ENCODE results near the gene CLP1.
"Not testable (repeated sequence)": the region's sequence is repeated elsewhere in the genome, so short reads cannot be mapped to it uniquely, and the experiment has no call there.

CLP1 gene

DNA sequence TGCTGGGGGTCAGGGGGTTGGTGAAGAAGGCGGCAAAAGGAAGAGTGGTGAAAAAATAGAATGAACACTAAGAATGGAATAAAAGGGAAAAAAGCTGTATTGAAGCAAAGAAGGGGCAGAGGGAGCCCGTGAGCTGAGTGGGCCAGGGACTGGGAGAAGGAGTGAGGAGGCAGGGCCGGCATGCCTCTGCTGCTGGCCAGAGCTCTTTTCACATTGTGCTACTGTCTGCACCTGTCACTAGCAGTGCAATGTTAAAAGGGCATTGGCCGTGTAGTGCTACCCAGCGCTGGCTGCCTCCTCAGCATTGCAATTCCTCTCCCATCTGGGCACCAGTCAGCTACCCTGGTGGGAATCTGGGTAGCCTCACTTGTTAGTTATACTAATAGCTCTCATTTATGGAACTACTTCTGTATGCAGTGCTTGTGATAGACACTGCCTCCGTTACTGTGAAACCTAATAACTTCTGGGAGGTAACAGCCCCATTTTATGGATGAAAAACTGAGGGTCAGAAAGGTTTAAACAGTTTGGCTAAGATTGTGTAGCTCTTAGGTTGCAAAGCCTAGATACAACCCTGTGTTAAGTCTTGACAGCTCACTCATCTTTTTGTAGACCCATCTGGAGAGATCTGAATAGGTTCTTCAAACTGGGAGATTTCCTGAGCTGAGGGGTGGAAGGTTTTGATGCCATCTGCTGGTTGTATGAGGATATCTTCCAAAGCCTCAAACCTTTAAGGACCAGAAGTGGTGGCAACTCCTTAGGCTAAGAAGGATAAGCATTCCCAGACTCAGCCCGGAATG is 16.4 kb upstream of the CLP1 start:
- no peak for DNase-seq

DNA sequence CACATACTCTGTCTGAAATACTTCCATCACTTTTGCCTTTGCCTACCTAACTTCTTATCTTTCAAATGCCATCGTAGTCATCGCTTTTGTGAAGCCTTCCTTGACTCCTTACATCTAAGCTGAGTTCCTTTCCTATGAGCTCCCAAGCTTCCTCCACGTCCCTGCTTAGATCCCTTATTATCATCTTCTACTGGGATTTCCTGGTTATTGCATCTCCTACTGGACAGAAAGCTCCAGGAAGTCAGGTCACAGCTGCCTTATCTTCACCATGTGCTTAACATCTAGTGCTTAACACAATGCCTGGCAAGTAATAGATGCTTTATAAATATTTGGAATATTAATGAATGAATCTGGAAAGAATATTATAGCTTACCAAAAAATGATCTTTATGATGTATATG is 13.8 kb upstream of the CLP1 start:
- DNase-seq = no peak

GRCh38 chr11:57644748-57645688 is 12.5 kb upstream of the CLP1 start:
- DNase-seq = peak; percentile 77

GRCh38 chr11:57645689-57646085 is 11.9 kb upstream of the CLP1 start:
- DNase-seq = no peak

- no peak for DNase-seq
Observed at GRCh38 chr11:57646194-57646798, 11.3 kb upstream of the CLP1 start.

DNA sequence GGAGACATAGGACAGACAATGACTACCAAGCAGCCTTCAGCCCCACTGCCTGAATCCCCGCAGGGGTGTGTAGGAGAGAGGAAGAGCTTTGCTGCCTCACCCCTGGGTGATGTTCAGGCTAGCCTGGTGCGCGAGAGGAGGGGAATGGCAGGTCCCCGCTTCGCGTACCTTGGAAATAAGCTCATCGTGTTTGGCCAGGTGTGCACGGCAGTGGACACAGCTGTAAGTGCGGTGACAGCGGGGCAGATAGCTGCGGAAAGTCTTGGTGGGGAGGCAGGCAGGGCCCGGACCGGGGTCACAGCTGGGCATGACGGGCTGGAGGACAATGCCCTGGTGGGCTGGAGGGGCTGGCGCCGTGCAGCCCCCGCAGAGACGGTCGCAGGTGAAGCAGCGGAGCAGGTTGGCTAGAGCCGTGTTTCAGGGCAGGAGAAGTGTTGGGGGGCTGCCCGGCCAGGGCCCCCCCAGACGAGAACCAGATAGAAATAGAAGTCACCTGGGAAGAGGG is 10.7 kb upstream of the CLP1 start:
- DNase-seq = no peak

DNA sequence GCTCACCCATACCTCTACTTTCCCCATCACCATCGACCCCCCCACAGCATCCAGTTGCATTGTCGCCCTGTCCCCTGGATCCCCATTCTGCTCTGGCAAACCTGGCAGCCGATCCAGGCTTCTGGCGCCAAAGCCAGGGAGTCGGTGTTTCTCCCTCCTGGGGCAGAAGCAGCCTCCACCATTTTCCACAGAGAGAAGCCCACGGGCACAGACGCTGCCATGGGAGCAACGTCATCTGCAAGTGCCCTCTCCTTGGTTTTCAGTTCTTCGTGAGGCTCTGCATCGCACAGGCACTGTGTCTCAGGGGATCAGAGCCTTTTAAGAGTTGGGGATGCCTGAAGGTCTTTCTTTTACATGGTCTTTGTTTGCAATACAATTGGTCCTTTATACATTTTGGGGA is 10.2 kb upstream of the CLP1 start:
- no peak for DNase-seq

- DNase-seq = no peak
Observed at GRCh38 chr11:57647960-57648800, 9.4 kb upstream of the CLP1 start.

DNA sequence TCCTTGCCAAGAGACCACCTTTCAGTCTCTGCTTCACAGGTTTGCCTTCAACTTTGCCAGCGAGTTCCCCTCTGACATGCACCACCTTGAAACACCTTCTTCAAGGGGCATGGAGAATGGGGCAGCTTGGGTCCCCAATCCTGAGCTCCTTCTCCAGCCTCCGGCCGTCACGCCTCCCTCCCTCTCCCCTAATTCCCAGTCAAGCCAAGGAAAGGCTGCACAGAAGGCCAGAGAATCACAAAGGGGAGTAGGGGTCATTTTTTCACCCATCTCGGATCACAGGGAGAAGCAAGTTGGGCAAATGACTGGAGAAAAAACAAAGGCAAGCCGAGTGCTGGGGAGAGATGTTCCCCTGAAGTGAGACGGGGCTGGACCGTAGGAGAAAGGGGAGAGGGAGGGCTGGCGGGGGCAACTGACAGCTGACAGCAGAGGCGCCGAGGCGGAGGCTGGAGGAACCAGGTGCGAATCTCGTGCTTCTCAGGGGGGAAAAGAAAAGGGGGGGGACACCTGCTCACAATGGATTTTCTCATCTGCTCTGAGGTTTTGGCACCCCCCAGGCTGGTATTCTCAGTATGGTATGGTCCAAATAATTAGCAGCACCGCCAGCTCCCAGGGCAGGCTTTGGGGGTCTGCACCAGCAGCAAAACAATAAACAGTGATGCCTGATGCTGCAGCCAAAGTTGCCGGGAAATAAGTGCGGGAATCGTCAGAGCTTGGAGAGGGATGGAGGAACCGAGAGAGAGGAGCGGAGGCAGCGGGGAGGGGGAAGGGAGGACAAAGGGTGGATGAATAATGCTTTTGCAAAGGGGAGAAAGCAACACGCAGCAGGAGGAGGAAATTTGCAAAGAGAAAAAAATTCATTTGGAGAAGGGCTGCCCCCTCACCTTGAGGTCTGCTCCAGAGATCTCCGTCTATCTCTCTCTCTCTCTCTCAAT is 8.5 kb upstream of the CLP1 start:
- no peak for DNase-seq

- peak; percentile 38 for DNase-seq
Observed at GRCh38 chr11:57649826-57650738, 7.5 kb upstream of the CLP1 start, which contains the start of gene YPEL4. YPEL4 (minus strand) TSS chr11:57649912; CDS start chr11:57647107, 2,805 bp downstream.

GRCh38 chr11:57650739-57651090 is 6.8 kb upstream of the CLP1 start:
- no peak for DNase-seq

- DNase-seq = no peak
Observed at GRCh38 chr11:57651408-57651807, 6.2 kb upstream of the CLP1 start.

GRCh38 chr11:57652230-57652629 is 5.3 kb upstream of the CLP1 start:
- not testable (repeated sequence) for DNase-seq

- DNase-seq = no peak
Observed at GRCh38 chr11:57652662-57653061, 4.9 kb upstream of the CLP1 start.

DNA sequence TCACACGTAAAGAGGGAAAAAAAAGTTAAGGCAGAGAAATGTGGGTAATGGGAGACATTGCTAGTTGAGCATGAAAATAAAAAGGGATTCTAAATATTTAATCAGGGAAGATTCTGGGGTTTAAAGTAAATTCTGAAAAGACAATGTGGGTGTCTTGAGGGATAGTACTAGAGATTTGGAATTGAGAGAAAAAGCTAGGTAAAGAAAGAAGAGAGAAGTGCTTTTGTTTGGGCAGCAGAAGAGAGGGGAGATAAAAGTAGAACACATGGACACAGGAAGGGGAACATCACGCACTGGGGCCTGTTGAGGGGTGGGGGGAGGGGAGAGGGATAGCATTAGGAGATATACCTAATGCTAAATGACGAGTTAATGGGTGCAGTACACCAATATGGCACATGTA is 4.4 kb upstream of the CLP1 start:
- no peak for DNase-seq

DNA sequence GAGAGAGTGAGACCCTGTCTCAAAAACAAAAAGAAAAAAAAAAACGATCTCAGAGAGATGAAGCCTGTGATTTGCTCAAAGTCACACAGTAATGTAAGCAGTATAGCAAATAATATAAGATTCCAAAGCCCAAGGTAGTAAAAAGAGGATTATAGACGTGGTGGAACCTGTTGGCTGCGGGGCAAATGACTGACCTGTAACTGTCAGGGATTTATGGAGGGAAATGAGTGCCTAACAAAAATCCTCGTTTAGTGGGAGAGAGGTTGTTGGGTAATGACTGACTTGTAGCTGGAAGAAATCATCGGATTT is 723 bp upstream of the CLP1 start:
- DNase-seq = no peak

GRCh38 chr11:57658023-57658361 is 430 bp downstream of the CLP1 start:
- no peak for DNase-seq

DNA sequence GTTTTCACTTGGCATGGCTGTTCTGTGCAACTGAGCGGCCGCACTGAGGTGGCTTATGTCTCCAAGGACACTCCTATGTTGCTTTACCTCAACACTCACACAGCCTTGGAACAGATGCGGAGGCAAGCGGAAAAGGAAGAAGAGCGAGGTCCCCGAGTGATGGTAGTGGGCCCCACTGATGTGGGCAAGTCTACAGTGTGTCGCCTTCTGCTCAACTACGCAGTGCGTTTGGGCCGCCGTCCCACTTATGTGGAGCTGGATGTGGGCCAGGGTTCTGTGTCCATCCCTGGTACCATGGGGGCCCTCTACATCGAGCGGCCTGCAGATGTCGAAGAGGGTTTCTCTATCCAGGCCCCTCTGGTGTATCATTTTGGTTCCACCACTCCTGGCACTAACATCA is 2.1 kb downstream of the CLP1 start:
- DNase-seq = no peak

GRCh38 chr11:57662893-57663292 is 5.3 kb downstream of the CLP1 start:
- no peak for DNase-seq

- no peak for DNase-seq
Observed at GRCh38 chr11:57663975-57664374, 6.4 kb downstream of the CLP1 start.

Data from stimulated activated CD4-positive, alpha-beta T cell treated with anti-CD3 and anti-CD28 coated beads, Interleukin-12 subunit alpha, Interleukin-12 subunit beta, amount 100 ng/mL, for 4 hours (primary cell).